HG03432 (cell line): ENCODE measurements around the gene SOX12.
"Not testable (repeated sequence)": the region's sequence is repeated elsewhere in the genome, so short reads cannot be mapped to it uniquely, and the experiment has no call there.

Source experiments
- ATAC-seq: cut with Tn5 transposase; IDR thresholded peaks from one replicate; pipeline ENCODE4 v1.9.1; 2021; ENCODE audit warnings: mild to moderate bottlenecking, moderate library complexity; ENCODE audit not compliant: unreplicated experiment

Gene SOX12

GRCh38 chr20:362271-363254 is 37.2 kb downstream of the SOX12 start:
- no peak for ATAC-seq

GRCh38 chr20:363319-364078 is 38.1 kb downstream of the SOX12 start:
- no peak for ATAC-seq

GRCh38 chr20:364905-365794 is 39.8 kb downstream of the SOX12 start:
- no peak for ATAC-seq

- ATAC-seq: no peak
Observed at GRCh38 chr20:366041-366718, 40.8 kb downstream of the SOX12 start.

- ATAC-seq: no peak
Observed at GRCh38 chr20:366719-367485, 41.5 kb downstream of the SOX12 start.

GRCh38 chr20:367486-367887 is 42.1 kb downstream of the SOX12 start:
- ATAC-seq: no peak

- ATAC-seq: no peak
Observed at GRCh38 chr20:368915-369314, 43.6 kb downstream of the SOX12 start.

GRCh38 chr20:370151-370600 is 44.8 kb downstream of the SOX12 start:
- no peak for ATAC-seq

- no peak for ATAC-seq
Observed at GRCh38 chr20:370977-371754, 45.8 kb downstream of the SOX12 start.

GRCh38 chr20:371755-372542 is 46.6 kb downstream of the SOX12 start:
- ATAC-seq: no peak

- not testable (repeated sequence) for ATAC-seq
Observed at GRCh38 chr20:372543-373082, 47.3 kb downstream of the SOX12 start.

GRCh38 chr20:373171-373890 is 48.0 kb downstream of the SOX12 start:
- no peak for ATAC-seq

GRCh38 chr20:375265-375889 is 50.0 kb downstream of the SOX12 start:
- no peak for ATAC-seq

- no peak for ATAC-seq
Observed at GRCh38 chr20:376089-376488, 50.7 kb downstream of the SOX12 start.

GRCh38 chr20:376750-377149 is 51.4 kb downstream of the SOX12 start:
- no peak for ATAC-seq

GRCh38 chr20:377578-377977 is 52.2 kb downstream of the SOX12 start:
- not testable (repeated sequence) for ATAC-seq

GRCh38 chr20:378961-379336 is 53.6 kb downstream of the SOX12 start:
- no peak for ATAC-seq
